Hepatocyte (in vitro differentiated cells): Measurements from ENCODE around the gene CDKN2A.

Experiments used
- CTCF ChIP-seq: fragments of 200-600 bp; sonication (generic); IDR thresholded peaks from 2 replicates; pipeline ENCODE4 v1.5.1; 2016; ENCODE audit warnings: antibody characterized with exemption, mild to moderate bottlenecking; ENCODE audit not compliant: poor library complexity
- EZH2 ChIP-seq: fragments of 200-600 bp; sonication (generic); IDR thresholded peaks from 2 replicates; pipeline ENCODE4 v1.6.1; 2016; ENCODE audit warnings: antibody characterized with exemption, mild to moderate bottlenecking, borderline replicate concordance
- EZH2phosphoT487 ChIP-seq: fragments of 200-600 bp; sonication (generic); IDR thresholded peaks from one replicate; pipeline ENCODE4 v1.6.1; 2018; ENCODE audit warnings: antibody characterized with exemption, mild to moderate bottlenecking, low read depth, moderate library complexity; ENCODE audit not compliant: unreplicated experiment, severe bottlenecking

DNA sequence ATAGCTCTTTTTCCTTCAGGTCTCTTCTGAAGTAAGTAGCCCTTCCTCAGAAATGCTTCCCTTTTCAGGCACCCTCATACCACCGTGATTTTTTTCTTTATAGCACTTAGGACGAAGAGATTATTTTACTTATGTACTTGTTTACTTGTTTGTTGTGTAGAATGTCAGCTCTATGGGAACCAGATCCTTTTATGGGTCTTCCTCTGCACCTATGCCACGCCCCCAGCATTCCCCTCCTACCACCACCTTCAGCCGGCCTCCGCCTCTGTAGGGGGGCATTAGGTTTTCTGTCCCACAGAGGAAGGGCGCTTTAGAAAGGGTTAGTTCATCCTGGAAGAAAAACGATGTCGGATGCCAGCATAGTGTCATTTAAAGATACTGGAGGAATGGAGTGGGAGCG is 2.2 kb upstream of the CDKN2A start:
- TF ChIP-seq CTCF (no peak), EZH2 (no peak), EZH2phosphoT487 (no peak)
